ENCODE data around the gene NTN5.
"Not testable (repeated sequence)": the region's sequence is repeated elsewhere in the genome, so short reads cannot be mapped to it uniquely, and the experiment has no call there.

NTN5 gene

GRCh38 chr19:48635966-48636858 is 36.6 kb downstream of the NTN5 start:
- H3K4me3 ChIP-seq (ENCODE audit: low read length), result peak overlapping the region; percentile 97
- H3K36me3 ChIP-seq (ENCODE audit: control insufficient read depth, insufficient read depth, low read length), result peaks cover 12% of the 10 kb centered on the region
- no peaks in the 10 kb centered on the region for H3K27me3 ChIP-seq (ENCODE audit: control insufficient read depth, insufficient read depth, low read length)
- peak overlapping the region; percentile 75 for H3K9ac ChIP-seq (ENCODE audit: low read length)
- H3K4me1 ChIP-seq (ENCODE audit: control insufficient read depth, insufficient read depth, low read length), result peaks cover 32% of the 10 kb centered on the region
- peak overlapping the region; percentile 98 for H3K27ac ChIP-seq (ENCODE audit: low read depth, low read length)

DNA sequence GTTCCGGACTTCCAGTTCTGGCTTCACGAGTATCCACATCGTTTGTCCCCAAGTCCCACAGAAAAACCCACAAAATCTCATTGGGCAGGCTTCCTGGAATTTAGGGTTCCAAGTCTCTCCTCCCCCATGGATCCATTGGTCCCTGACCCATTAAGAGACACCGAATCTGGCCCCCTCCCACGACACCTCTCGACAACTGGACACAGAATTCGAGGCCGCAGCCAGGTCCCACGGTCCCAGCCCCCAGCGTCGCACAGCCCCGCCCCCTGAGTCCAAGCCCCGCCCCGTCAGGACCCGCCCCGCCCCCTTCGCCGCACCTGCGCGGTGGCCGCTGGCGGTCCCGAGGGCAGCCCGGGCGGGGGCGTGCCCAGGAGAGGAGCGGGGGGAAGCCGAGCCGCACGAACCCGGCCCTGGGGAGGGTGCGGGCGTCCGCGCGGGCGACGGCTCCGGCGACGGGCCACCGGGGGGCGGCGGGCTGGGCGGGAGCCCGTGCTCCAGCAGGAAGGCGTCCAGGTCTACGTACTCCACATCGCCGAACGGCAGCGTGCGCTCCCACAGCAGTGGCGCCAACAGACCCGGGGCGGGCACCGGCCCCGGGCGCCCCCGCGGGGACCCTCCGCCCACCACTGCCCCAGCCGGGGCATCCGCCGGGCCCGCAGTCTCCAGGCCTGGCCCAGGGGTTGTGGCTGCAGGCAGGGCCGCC is 37.4 kb downstream of the NTN5 start:
- peaks cover 38% of the 10 kb centered on the region for H3K4me1 ChIP-seq (ENCODE audit: control insufficient read depth, insufficient read depth, low read length)

GRCh38 chr19:48634424-48635262 is 38.2 kb downstream of the NTN5 start:
- Histone ChIP-seq H3K27me3 (ENCODE audit: control insufficient read depth, insufficient read depth, low read length) (no peaks in the 10 kb centered on the region), H3K27ac (ENCODE audit: low read depth, low read length) (peak overlapping the region; percentile 92), H3K9ac (ENCODE audit: low read length) (peak overlapping the region; percentile 13), H3K4me1 (ENCODE audit: control insufficient read depth, insufficient read depth, low read length) (peaks cover 44% of the 10 kb centered on the region), H3K36me3 (ENCODE audit: control insufficient read depth, insufficient read depth, low read length) (peaks cover 16% of the 10 kb centered on the region), H3K4me3 (ENCODE audit: low read length) (peak overlapping the region; percentile 63)

More for the DNA sequence above, 37.4 kb downstream of the NTN5 start:
- Histone ChIP-seq H3K27ac (ENCODE audit: low read depth, low read length) (peak overlapping the region; percentile 98), H3K4me3 (ENCODE audit: low read length) (peak overlapping the region; percentile 97), H3K36me3 (ENCODE audit: control insufficient read depth, insufficient read depth, low read length) (peaks cover 14% of the 10 kb centered on the region), H3K9ac (ENCODE audit: low read length) (peak overlapping the region; percentile 75), H3K27me3 (ENCODE audit: control insufficient read depth, insufficient read depth, low read length) (no peaks in the 10 kb centered on the region)

- Histone ChIP-seq H3K9ac (ENCODE audit: low read length) (no peak overlapping the region), H3K36me3 (ENCODE audit: control insufficient read depth, insufficient read depth, low read length) (peaks cover 16% of the 10 kb centered on the region), H3K4me3 (ENCODE audit: low read length) (peak overlapping the region; percentile 52), H3K4me1 (ENCODE audit: control insufficient read depth, insufficient read depth, low read length) (peaks cover 44% of the 10 kb centered on the region), H3K27ac (ENCODE audit: low read depth, low read length) (peak overlapping the region; percentile 67), H3K27me3 (ENCODE audit: control insufficient read depth, insufficient read depth, low read length) (no peaks in the 10 kb centered on the region)
These were observed 38.8 kb downstream of the NTN5 start for GRCh38 chr19:48634036-48634342.

GRCh38 chr19:48633148-48634035 is 39.4 kb downstream of the NTN5 start:
- Histone ChIP-seq H3K4me3 (ENCODE audit: low read length) (peak overlapping the region; percentile 52), H3K27ac (ENCODE audit: low read depth, low read length) (peak overlapping the region; percentile 67), H3K4me1 (ENCODE audit: control insufficient read depth, insufficient read depth, low read length) (peaks cover 40% of the 10 kb centered on the region)

GRCh38 chr19:48632692-48633147 is 40.1 kb downstream of the NTN5 start:
- Histone ChIP-seq H3K27ac (ENCODE audit: low read depth, low read length) (peak overlapping the region; percentile 43), H3K9ac (ENCODE audit: low read length) (no peak overlapping the region), H3K36me3 (ENCODE audit: control insufficient read depth, insufficient read depth, low read length) (peaks cover 16% of the 10 kb centered on the region), H3K27me3 (ENCODE audit: control insufficient read depth, insufficient read depth, low read length) (no peaks in the 10 kb centered on the region), H3K4me3 (ENCODE audit: low read length) (peak overlapping the region; percentile 24), H3K4me1 (ENCODE audit: control insufficient read depth, insufficient read depth, low read length) (peaks cover 38% of the 10 kb centered on the region)

More at GRCh38 chr19:48633148-48634035, 39.4 kb downstream of the NTN5 start:
- Histone ChIP-seq H3K36me3 (ENCODE audit: control insufficient read depth, insufficient read depth, low read length) (peaks cover 16% of the 10 kb centered on the region), H3K27me3 (ENCODE audit: control insufficient read depth, insufficient read depth, low read length) (no peaks in the 10 kb centered on the region), H3K9ac (ENCODE audit: low read length) (no peak overlapping the region)

DNA sequence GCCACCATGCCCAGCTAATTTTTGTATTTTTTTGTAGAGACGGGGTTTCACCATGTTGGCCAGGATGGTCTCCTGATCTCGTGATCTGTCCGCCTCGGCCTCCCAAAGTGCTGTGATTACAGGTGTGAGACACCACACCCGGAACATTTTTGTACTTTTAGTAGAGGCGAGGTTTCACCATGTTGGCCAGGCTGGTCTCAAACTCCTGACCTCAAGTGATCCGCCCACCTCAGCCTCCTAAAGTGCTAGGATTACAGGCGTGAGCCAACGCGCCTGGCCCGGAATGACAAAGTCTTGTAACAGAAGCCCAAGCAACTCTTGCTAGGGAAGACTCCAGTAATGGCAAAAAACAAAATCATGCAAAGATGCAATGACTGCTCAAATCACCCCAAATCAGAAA is 40.5 kb downstream of the NTN5 start:
- Histone ChIP-seq H3K36me3 (ENCODE audit: control insufficient read depth, insufficient read depth, low read length) (peaks cover 16% of the 10 kb centered on the region), H3K27ac (ENCODE audit: low read depth, low read length) (peak overlapping the region; percentile 43), H3K4me3 (ENCODE audit: low read length) (peak overlapping the region; percentile 2), H3K4me1 (ENCODE audit: control insufficient read depth, insufficient read depth, low read length) (peaks cover 38% of the 10 kb centered on the region)
- H3K9ac ChIP-seq (ENCODE audit: low read length); H3K27me3 ChIP-seq (ENCODE audit: control insufficient read depth, insufficient read depth, low read length): not testable (repeated sequence)

- H3K4me1 ChIP-seq (ENCODE audit: control insufficient read depth, insufficient read depth, low read length), result peaks cover 38% of the 10 kb centered on the region
- no peak overlapping the region for H3K4me3 ChIP-seq (ENCODE audit: low read length)
- no peaks in the 10 kb centered on the region for H3K27me3 ChIP-seq (ENCODE audit: control insufficient read depth, insufficient read depth, low read length)
- peak overlapping the region; percentile 74 for H3K27ac ChIP-seq (ENCODE audit: low read depth, low read length)
- H3K9ac ChIP-seq (ENCODE audit: low read length), result peak overlapping the region; percentile 36
- H3K36me3 ChIP-seq (ENCODE audit: control insufficient read depth, insufficient read depth, low read length), result peaks cover 16% of the 10 kb centered on the region
These were observed 41.6 kb downstream of the NTN5 start for GRCh38 chr19:48631225-48631624.

- peak overlapping the region; percentile 27 for H3K4me3 ChIP-seq (ENCODE audit: low read length)
These were observed 42.3 kb downstream of the NTN5 start for GRCh38 chr19:48630296-48631063.

DNA sequence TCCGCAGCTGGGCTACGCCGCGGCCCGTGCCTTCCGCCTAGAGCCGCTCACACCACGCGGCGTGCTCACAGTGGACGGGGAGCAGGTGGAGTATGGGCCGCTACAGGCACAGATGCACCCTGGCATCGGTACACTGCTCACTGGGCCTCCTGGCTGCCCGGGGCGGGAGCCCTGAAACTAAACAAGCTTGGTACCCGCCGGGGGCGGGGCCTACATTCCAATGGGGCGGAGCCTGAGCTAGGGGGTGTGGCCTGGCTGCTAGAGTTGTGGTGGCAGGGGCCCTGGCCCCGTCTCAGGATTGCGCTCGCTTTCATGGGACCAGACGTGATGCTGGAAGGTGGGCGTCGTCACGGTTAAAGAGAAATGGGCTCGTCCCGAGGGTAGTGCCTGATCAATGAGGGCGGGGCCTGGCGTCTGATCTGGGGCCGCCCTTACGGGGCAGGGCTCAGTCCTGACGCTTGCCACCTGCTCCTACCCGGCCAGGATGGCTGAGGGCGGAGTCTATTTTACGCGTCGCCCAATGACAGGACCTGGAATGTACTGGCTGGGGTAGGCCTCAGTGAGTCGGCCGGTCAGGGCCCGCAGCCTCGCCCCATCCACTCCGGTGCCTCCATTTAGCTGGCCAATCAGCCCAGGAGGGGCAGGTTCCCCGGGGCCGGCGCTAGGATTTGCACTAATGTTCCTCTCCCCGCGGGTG is 43.1 kb downstream of the NTN5 start:
- Histone ChIP-seq H3K4me1 (ENCODE audit: control insufficient read depth, insufficient read depth, low read length) (peaks cover 33% of the 10 kb centered on the region), H3K9ac (ENCODE audit: low read length) (peak overlapping the region; percentile 49), H3K27ac (ENCODE audit: low read depth, low read length) (peak overlapping the region; percentile 74), H3K27me3 (ENCODE audit: control insufficient read depth, insufficient read depth, low read length) (no peaks in the 10 kb centered on the region), H3K4me3 (ENCODE audit: low read length) (peak overlapping the region; percentile 27), H3K36me3 (ENCODE audit: control insufficient read depth, insufficient read depth, low read length) (peaks cover 16% of the 10 kb centered on the region)

More at GRCh38 chr19:48630296-48631063, 42.3 kb downstream of the NTN5 start:
- Histone ChIP-seq H3K27me3 (ENCODE audit: control insufficient read depth, insufficient read depth, low read length) (no peaks in the 10 kb centered on the region), H3K36me3 (ENCODE audit: control insufficient read depth, insufficient read depth, low read length) (peaks cover 16% of the 10 kb centered on the region), H3K4me1 (ENCODE audit: control insufficient read depth, insufficient read depth, low read length) (peaks cover 38% of the 10 kb centered on the region), H3K9ac (ENCODE audit: low read length) (peak overlapping the region; percentile 49), H3K27ac (ENCODE audit: low read depth, low read length) (peak overlapping the region; percentile 74)
